GM21529 (cell line): ENCODE measurements around the gene SMIM28.

ENCODE experiments used
- ATAC-seq: cut with Tn5 transposase; IDR thresholded peaks from one replicate; pipeline ENCODE4 v1.9.1; 2021; ENCODE audit not compliant: unreplicated experiment

The SMIM28 gene

DNA sequence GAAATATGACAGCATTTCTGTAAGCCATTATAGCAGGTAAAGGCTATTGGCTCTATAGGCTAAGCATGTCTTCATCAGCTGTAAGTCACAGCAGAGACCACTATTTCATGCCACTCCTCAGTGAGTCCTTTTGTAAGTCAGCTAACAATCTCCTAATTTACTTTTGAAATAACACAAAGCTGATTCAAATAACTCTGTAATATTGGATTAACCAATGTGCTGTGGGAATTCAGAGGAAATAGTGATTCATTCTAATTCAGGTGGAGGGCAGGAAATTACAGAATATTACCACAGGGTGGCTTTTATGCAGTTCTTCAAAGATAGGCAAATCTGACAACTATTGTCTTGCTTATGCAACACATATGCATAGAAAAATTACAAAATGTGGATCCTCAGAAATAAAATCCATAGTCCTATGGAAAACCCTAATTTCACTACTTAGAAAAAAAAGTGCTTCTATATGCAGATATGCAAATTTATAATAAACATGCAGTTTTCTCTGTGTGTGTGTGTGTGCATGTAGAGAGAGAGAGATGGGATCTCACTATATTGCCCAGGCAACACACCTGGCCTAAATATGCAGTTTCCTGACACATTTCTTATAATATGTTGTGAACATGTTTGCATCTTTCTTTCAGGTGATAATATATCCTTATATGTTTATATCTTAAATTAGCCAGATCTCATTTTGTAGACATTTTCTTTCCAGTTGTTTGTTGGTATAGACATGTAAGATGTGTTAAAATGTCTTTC is 4.8 kb upstream of the SMIM28 start:
- ATAC-seq = no peak

- no peak for ATAC-seq
Observed at GRCh38 chr6:138374230-138374629, 3.5 kb upstream of the SMIM28 start.

GRCh38 chr6:138374815-138375214 is 2.9 kb upstream of the SMIM28 start:
- no peak for ATAC-seq

- ATAC-seq = no peak
Observed at GRCh38 chr6:138377042-138377441, 663 bp upstream of the SMIM28 start.

DNA sequence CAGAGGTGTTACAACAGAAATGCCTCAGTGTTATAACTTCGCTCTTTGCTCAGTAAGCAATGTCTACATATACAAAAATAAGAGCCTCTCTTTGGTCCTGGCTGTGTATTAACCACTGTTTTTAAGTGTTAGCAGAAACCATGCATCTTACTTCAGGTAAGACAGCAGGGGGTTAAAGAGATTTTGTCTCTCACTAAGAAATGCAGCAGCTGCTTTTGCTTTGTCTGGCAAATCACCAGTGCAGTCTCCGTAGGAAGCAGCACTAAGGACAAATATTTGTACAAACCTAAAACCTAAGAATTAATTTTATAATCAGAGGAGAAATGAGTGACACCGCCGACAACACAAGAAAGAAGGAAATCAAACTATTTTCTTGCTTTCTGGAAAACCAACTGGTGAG is 758 bp downstream of the SMIM28 start:
- no peak for ATAC-seq

GRCh38 chr6:138382498-138383265 is 5.0 kb downstream of the SMIM28 start:
- ATAC-seq = no peak

GRCh38 chr6:138383776-138384175 is 6.1 kb downstream of the SMIM28 start:
- ATAC-seq = no peak

- ATAC-seq = no peak
Observed at GRCh38 chr6:138386897-138387296, 9.2 kb downstream of the SMIM28 start.

GRCh38 chr6:138387577-138388368 is 10.1 kb downstream of the SMIM28 start:
- ATAC-seq = no peak

DNA sequence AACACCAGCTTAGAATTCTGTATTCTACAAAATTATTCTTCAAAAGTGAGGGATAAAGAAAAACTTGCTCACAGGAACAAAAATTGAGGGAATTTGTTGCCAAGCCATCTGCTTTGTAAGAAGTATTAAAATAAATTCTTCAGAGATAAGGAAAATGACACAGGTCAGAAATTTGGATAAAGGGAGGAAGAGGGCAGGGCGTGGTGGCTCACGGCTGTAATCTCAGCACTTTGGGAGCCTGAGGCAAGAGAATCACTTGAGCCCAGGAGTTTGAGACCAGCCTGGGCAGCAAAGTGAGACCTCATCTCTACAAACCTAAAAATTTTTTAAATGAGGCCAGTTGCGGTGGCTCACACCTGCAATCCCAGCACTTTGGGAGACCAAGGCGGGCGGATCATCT is 11.8 kb downstream of the SMIM28 start:
- no peak for ATAC-seq

GRCh38 chr6:138393871-138394783 is 16.4 kb downstream of the SMIM28 start:
- no peak for ATAC-seq

GRCh38 chr6:138396709-138397108 is 19.0 kb downstream of the SMIM28 start:
- ATAC-seq = no peak

DNA sequence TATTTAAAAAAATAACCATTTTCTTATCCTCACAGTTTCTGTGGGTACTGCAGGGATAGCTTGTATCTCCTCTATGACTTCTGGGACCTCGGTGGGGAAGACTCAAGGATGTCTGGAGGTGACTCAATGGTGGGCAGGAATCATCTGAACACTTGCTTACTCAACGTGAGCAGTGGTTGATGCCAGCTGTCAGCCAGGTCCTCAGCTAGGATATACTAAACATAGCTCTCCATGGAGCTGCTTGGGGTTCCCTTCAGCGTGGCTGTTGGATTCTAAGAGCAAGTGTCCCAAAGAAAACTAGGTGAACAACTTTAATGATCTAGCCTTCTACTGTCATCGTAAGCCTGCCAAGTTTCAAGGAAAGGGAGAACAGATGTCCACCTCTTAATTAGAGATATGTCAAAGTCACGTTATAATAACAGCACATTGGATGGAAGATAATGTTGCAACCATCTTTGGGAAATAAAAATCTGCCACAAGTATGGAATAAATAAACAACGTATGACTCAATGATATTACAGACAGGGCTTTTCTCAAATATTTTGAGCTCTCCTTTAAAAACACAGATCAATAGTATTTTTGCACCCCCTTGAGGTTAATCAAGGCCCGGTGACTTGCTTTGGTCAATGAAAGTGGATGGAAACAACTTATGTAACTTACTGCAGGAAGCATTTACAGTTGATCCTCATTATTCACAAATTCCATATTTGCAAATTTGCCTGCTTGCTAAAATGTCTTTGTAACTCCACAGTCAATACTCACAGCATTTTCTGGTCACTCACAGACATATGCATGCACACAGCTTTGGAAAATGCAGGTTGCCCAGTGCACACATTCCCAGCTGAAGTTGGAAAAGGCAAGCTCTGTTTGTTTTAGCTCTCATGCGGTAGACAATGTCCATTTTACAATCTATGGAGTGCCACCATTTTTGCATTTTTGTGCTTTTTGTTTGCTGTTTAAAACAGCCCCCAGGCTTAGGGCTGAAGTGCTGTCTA is 19.7 kb downstream of the SMIM28 start:
- no peak for ATAC-seq

DNA sequence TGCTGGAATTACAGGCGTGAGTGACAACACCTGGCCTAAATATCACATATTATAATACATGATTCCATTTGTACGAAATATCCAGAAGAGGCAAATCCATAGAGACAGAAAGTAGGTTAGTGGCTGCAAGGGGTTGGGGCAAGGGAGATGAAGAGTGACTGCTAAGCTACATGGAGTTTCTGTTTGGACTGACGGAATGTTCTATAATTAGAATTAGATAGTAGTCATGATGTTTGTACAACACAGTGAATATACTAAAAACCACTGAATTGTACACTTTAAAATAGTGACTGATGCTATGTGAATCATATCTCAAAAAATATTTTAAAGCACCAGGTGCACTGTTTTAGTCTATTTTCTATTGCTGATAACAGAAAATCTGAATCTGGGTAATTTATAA is 22.6 kb downstream of the SMIM28 start:
- no peak for ATAC-seq

GRCh38 chr6:138401960-138402837 is 24.5 kb downstream of the SMIM28 start:
- no peak for ATAC-seq

DNA sequence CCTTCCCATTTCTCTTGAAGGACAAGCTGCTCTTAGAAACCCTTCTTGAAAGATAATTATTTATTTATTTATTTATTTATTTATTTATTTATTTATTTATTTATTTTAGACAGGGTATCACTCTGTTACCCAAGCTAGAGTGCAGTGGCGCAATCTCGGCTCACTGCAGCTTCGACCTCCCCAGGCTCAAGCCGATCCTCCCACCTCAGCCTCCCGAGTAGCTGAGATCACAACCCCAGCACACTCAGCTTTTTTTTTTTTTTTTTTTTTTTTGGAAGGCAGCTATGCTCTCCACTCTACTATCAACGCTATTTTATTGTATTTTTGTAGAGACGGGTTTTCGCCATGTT is 25.1 kb downstream of the SMIM28 start:
- ATAC-seq = no peak

GRCh38 chr6:138403324-138403800 is 25.7 kb downstream of the SMIM28 start:
- peak; percentile 20 for ATAC-seq
